Neuron (in vitro differentiated cells): Measurements from ENCODE around the gene PROSER2.

ENCODE experiments used
- H2AFZ ChIP-seq: one replicate; pipeline ENCODE4 v1.6.1; 2013; ENCODE audit warnings: low read depth, mild to moderate bottlenecking, inconsistent platforms, low read length, moderate library complexity
- H3K27me3 ChIP-seq: one replicate; pipeline ENCODE4 v1.6.1; 2013; ENCODE audit warnings: low read length; ENCODE audit not compliant: insufficient read depth
- H3K36me3 ChIP-seq: one replicate; pipeline ENCODE4 v1.6.1; 2013; ENCODE audit warnings: low read length; ENCODE audit not compliant: insufficient read depth
- H3K4me1 ChIP-seq: one replicate; pipeline ENCODE4 v1.6.1; 2013; ENCODE audit warnings: low read length; ENCODE audit not compliant: insufficient read depth
- H3K4me3 ChIP-seq: 2 replicates; pipeline ENCODE4 v1.5.1; 2013; ENCODE audit warnings: mild to moderate bottlenecking, low read length, moderate library complexity
- H3K9me3 ChIP-seq: one replicate; pipeline ENCODE4 v1.6.1; 2013; ENCODE audit warnings: low read length

PROSER2 gene

GRCh38 chr10:11869219-11869618 is 46.1 kb downstream of the PROSER2 start:
- Histone ChIP-seq H2AFZ (no peak overlapping the region), H3K4me3 (no peak overlapping the region), H3K27me3 (no peaks in the 10 kb centered on the region), H3K36me3 (no peaks in the 10 kb centered on the region), H3K4me1 (peaks cover 12% of the 10 kb centered on the region), H3K9me3 (no peaks in the 10 kb centered on the region)

- H3K36me3 ChIP-seq = no peaks in the 10 kb centered on the region
- no peak overlapping the region for H3K4me3 ChIP-seq
- H3K27me3 ChIP-seq = no peaks in the 10 kb centered on the region
- no peaks in the 10 kb centered on the region for H3K9me3 ChIP-seq
- no peak overlapping the region for H2AFZ ChIP-seq
- H3K4me1 ChIP-seq = peaks cover 16% of the 10 kb centered on the region
Measured at GRCh38 chr10:11869743-11870460, 46.7 kb downstream of the PROSER2 start.

GRCh38 chr10:11870461-11870780 is 47.3 kb downstream of the PROSER2 start:
- H3K27me3 ChIP-seq = no peaks in the 10 kb centered on the region
- no peak overlapping the region for H2AFZ ChIP-seq
- no peak overlapping the region for H3K4me3 ChIP-seq
- H3K4me1 ChIP-seq = peaks cover 21% of the 10 kb centered on the region
- no peaks in the 10 kb centered on the region for H3K36me3 ChIP-seq
- no peaks in the 10 kb centered on the region for H3K9me3 ChIP-seq

GRCh38 chr10:11870900-11871400 is 47.8 kb downstream of the PROSER2 start:
- Histone ChIP-seq H2AFZ (no peak overlapping the region), H3K36me3 (no peaks in the 10 kb centered on the region), H3K4me1 (peaks cover 26% of the 10 kb centered on the region), H3K27me3 (no peaks in the 10 kb centered on the region), H3K4me3 (no peak overlapping the region), H3K9me3 (no peaks in the 10 kb centered on the region)

GRCh38 chr10:11871466-11871865 is 48.3 kb downstream of the PROSER2 start:
- no peaks in the 10 kb centered on the region for H3K36me3 ChIP-seq

GRCh38 chr10:11874568-11875493 is 51.7 kb downstream of the PROSER2 start:
- H3K36me3 ChIP-seq = no peaks in the 10 kb centered on the region
- peaks cover 32% of the 10 kb centered on the region for H3K4me1 ChIP-seq
- H3K9me3 ChIP-seq = no peaks in the 10 kb centered on the region
- no peaks in the 10 kb centered on the region for H3K27me3 ChIP-seq
- peak overlapping the region; percentile 80 for H2AFZ ChIP-seq
- H3K4me3 ChIP-seq = peak overlapping the region; percentile 19

More at GRCh38 chr10:11871466-11871865, 48.3 kb downstream of the PROSER2 start:
- H3K27me3 ChIP-seq = no peaks in the 10 kb centered on the region
- peaks cover 31% of the 10 kb centered on the region for H3K4me1 ChIP-seq
- H3K9me3 ChIP-seq = no peaks in the 10 kb centered on the region
- no peak overlapping the region for H3K4me3 ChIP-seq
- no peak overlapping the region for H2AFZ ChIP-seq

GRCh38 chr10:11875494-11876281 is 52.5 kb downstream of the PROSER2 start:
- no peak overlapping the region for H3K4me3 ChIP-seq
- H3K9me3 ChIP-seq = no peaks in the 10 kb centered on the region
- no peaks in the 10 kb centered on the region for H3K27me3 ChIP-seq
- peak overlapping the region; percentile 80 for H2AFZ ChIP-seq
- H3K4me1 ChIP-seq = peaks cover 32% of the 10 kb centered on the region
- no peaks in the 10 kb centered on the region for H3K36me3 ChIP-seq

- H2AFZ ChIP-seq = peak overlapping the region; percentile 80
- H3K36me3 ChIP-seq = no peaks in the 10 kb centered on the region
- peaks cover 31% of the 10 kb centered on the region for H3K4me1 ChIP-seq
- no peak overlapping the region for H3K4me3 ChIP-seq
- H3K27me3 ChIP-seq = no peaks in the 10 kb centered on the region
- no peaks in the 10 kb centered on the region for H3K9me3 ChIP-seq
Measured at GRCh38 chr10:11876324-11876723, 53.2 kb downstream of the PROSER2 start.

GRCh38 chr10:11876805-11877590 is 53.8 kb downstream of the PROSER2 start:
- H3K4me3 ChIP-seq = no peak overlapping the region
- peaks cover 30% of the 10 kb centered on the region for H3K4me1 ChIP-seq
- no peaks in the 10 kb centered on the region for H3K27me3 ChIP-seq
- no peaks in the 10 kb centered on the region for H3K36me3 ChIP-seq
- no peak overlapping the region for H2AFZ ChIP-seq
- H3K9me3 ChIP-seq = no peaks in the 10 kb centered on the region

- peaks cover 30% of the 10 kb centered on the region for H3K4me1 ChIP-seq
- H3K36me3 ChIP-seq = no peaks in the 10 kb centered on the region
- H3K27me3 ChIP-seq = no peaks in the 10 kb centered on the region
- H3K9me3 ChIP-seq = no peaks in the 10 kb centered on the region
- H3K4me3 ChIP-seq = no peak overlapping the region
- H2AFZ ChIP-seq = no peak overlapping the region
Measured at GRCh38 chr10:11877591-11877905, 54.4 kb downstream of the PROSER2 start.

GRCh38 chr10:11878776-11879175 is 55.6 kb downstream of the PROSER2 start:
- H3K4me1 ChIP-seq = peaks cover 23% of the 10 kb centered on the region
- H3K27me3 ChIP-seq = no peaks in the 10 kb centered on the region
- no peak overlapping the region for H3K4me3 ChIP-seq
- no peaks in the 10 kb centered on the region for H3K36me3 ChIP-seq
- no peaks in the 10 kb centered on the region for H3K9me3 ChIP-seq
- H2AFZ ChIP-seq = no peak overlapping the region

- Histone ChIP-seq H3K36me3 (no peaks in the 10 kb centered on the region), H3K27me3 (no peaks in the 10 kb centered on the region), H3K4me1 (peaks cover 17% of the 10 kb centered on the region), H2AFZ (no peak overlapping the region), H3K4me3 (no peak overlapping the region), H3K9me3 (no peaks in the 10 kb centered on the region)
Measured at GRCh38 chr10:11879387-11880094, 56.4 kb downstream of the PROSER2 start.
